CD4-positive, alpha-beta memory T cell (primary cell): ENCODE measurements around the gene SS18L1. TPM values are rescaled to one million over a fixed set of nuclear protein-coding genes. Genes with fewer than 3 reads are reported as not detected.

Source experiments
- CTCF ChIA-PET: fragments of 350-600 bp; sonication (Branson Sonifier 250); formaldehyde crosslinking; loops from one replicate; lab custom pipeline; 2021; ENCODE audit warnings: inconsistent platforms; ENCODE audit not compliant: partially characterized antibody; lab: Charles Lee
- POLR2A ChIA-PET: fragments of 350-600 bp; sonication (Branson Sonifier 250); formaldehyde crosslinking; loops from one replicate; lab custom pipeline; 2021; ENCODE audit not compliant: partially characterized antibody; lab: Charles Lee
- DNase-seq, 5 donors: peaks; one replicate each; pipeline versions ENCODE4 v3.0.0 to v3.0.0-alpha.2; 2020 to 2022; ENCODE audit warnings: mixed read lengths in 1 of 5
- H3K27ac ChIP-seq: one replicate; pipeline ENCODE4 v1.7.0; 2013; ENCODE audit warnings: low read depth, low read length
- H3K27me3 ChIP-seq: 2 replicates; pipeline ENCODE4 v1.7.0; 2013; ENCODE audit warnings: mild to moderate bottlenecking, low read length, moderate library complexity; ENCODE audit not compliant: insufficient read depth
- H3K36me3 ChIP-seq: 2 replicates; pipeline ENCODE4 v1.7.0; 2013; ENCODE audit warnings: mild to moderate bottlenecking, low read length, moderate library complexity; ENCODE audit not compliant: insufficient read depth
- H3K4me1 ChIP-seq: 2 replicates; pipeline ENCODE4 v1.7.0; 2013; ENCODE audit warnings: mild to moderate bottlenecking, low read length, moderate library complexity; ENCODE audit not compliant: insufficient read depth
- H3K4me3 ChIP-seq, 2 donors: one replicate each; pipeline ENCODE4 v1.7.0; 2013; ENCODE audit warnings: low read length in 2 of 2, mild to moderate bottlenecking in 1 of 2
- H3K9me3 ChIP-seq, 2 donors: one replicate each; pipeline ENCODE4 v1.7.0; 2013; ENCODE audit warnings: low read length in 2 of 2, control low read depth in 1 of 2; ENCODE audit not compliant: control insufficient read depth in 1 of 2
- H3K27ac Mint-ChIP-seq, 7 donors: one replicate each; pipeline ENCODE4 v1.8.0; 2020 to 2021; ENCODE audit warnings: mixed read lengths in 7 of 7, mild to moderate bottlenecking in 6 of 7, inconsistent platforms in 3 of 7, moderate library complexity in 3 of 7
- H3K27me3 Mint-ChIP-seq, 2 donors: one replicate each; pipeline ENCODE4 v1.8.0; 2020 to 2021; ENCODE audit warnings: mixed read lengths in 2 of 2
- H3K36me3 Mint-ChIP-seq, 2 donors: one replicate each; pipeline ENCODE4 v1.8.0; 2020 to 2021; ENCODE audit warnings: mixed read lengths in 2 of 2, inconsistent platforms in 1 of 2, mild to moderate bottlenecking in 1 of 2
- H3K4me1 Mint-ChIP-seq, 4 donors: one replicate each; pipeline ENCODE4 v1.8.0; 2020 to 2021; ENCODE audit warnings: mixed read lengths in 4 of 4, mild to moderate bottlenecking in 1 of 4
- H3K4me3 Mint-ChIP-seq, 8 donors: one replicate each; pipeline ENCODE4 v1.8.0; 2020 to 2021; ENCODE audit warnings: mixed read lengths in 8 of 8, mild to moderate bottlenecking in 7 of 8, moderate library complexity in 6 of 8, inconsistent platforms in 3 of 8
- H3K9me3 Mint-ChIP-seq, 8 donors: one replicate each; pipeline ENCODE4 v1.8.0; 2020 to 2021; ENCODE audit warnings: mixed read lengths in 8 of 8, mild to moderate bottlenecking in 5 of 8, inconsistent platforms in 3 of 8, moderate library complexity in 1 of 8
- intact Hi-C: fragments of 100-400 bp; cut with micrococcal nuclease; formaldehyde crosslinking; loops from one replicate; pipeline ENCODE4 v1.15.1; 2023
- polyA plus RNA-seq, 2 donors: library from polyadenylated mRNA; unstranded; fragments of 300-500 nt; fragmentation: Illumina TruSeq; gene quantifications; one replicate each; pipeline ENCODE4 v1.2.3, GENCODE V29; 2021
- total RNA-seq, 2 experiments: library from RNA; stranded (reverse); gene quantifications; one replicate each; pipeline ENCODE4 v1.2.3, GENCODE V29; 2021

The SS18L1 gene
- total and polyA plus RNA-seq, 4 experiments from 2014 or later: 0.71 to 24.8 (median 12.0) TPM

DNA sequence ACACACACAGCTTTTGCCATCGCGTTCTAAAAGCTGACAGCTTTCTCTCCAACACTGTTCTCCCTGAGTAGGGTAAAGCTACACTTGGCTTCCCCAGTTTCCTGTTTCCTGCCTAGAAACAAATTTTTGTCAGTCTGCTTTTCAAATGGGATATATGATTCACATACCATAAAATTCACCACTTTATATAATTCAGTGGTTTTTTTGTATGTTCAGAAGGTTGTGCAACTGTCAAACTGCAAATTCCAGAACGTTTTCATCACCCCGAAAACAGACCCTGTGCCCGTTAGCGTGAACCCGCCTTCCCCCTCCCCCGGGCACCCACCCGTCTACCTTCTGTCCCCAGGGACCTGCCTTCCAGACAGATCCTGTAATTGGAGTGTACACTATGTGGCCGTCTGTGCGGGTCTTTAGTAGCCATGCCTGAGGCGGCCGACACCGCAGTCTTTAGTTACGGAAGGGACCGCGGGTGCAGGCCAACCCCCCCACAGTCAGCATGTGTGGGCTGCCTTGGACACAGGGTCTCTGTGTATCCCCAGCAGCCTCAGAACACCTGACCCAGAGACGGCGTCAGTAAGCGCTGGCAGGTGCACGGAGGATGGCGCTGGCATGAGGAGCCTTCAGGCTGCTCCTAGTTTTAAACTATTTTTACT lies 59.9 kb downstream of the SS18L1 start:
- DNase-seq: no peak
- POLR2A ChIA-PET: no interaction called here
- H3K4me1 Mint-ChIP-seq: peaks cover 0 to 1% (median 0%) of the 10 kb centered on the region in 4 donors
- no peaks in the 10 kb centered on the region for H3K9me3 Mint-ChIP-seq
- H3K36me3 ChIP-seq: peaks cover 25% of the 10 kb centered on the region
- H3K36me3 Mint-ChIP-seq: peaks cover 30 to 40% of the 10 kb centered on the region in 2 donors
- no peaks in the 10 kb centered on the region for H3K27me3 ChIP-seq
- no peak overlapping the region for H3K4me3 Mint-ChIP-seq
- H3K27ac Mint-ChIP-seq: no peak overlapping the region
- no peak overlapping the region for H3K27ac ChIP-seq
- no peaks in the 10 kb centered on the region for H3K9me3 ChIP-seq
- no peaks in the 10 kb centered on the region for H3K4me1 ChIP-seq
- no peaks in the 10 kb centered on the region for H3K27me3 Mint-ChIP-seq
- no peak overlapping the region for H3K4me3 ChIP-seq
- CTCF ChIA-PET: no interaction called here
- intact Hi-C loops: no loop called here

DNA sequence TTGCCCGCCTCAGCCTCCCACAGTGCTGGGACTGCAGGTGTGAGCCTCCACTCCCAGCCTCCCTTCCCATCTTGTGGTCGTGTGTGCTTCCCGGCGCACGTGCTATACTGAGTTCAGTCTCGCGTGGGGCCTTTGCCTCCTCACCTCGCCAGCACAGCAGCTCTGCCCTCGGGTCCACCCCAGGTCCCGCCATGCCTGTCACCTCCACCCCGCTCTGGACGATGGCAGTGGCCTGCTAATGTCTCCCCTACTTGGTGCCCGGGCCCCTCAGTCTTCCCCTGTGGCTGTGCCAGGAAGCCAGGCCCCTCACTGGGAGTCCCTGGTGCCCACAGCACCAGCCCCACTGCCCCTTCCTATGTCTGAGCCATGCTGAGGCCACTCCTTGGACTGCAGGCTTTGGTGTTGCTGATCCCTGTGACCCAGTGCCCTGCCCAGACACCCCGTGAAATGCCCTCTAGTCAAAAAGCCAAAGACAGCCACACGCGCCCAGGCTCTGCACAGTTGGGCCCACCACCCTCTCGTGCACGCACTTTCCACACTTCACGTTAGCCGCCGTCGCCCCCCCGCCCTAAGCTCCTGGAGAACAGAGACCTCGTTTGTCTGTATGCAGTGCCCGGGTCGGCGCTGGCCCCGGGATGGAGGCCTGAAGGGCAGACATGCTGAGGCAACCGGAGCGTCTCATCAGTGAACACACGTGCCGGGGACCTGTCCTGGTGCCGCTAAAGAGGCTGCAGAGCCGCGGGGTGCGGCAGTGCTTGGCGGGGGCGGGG lies 62.2 kb downstream of the SS18L1 start:
- Histone ChIP-seq H3K27me3 (no peaks in the 10 kb centered on the region), H3K4me3 (no peak overlapping the region), H3K9me3 (no peaks in the 10 kb centered on the region), H3K4me1 (no peaks in the 10 kb centered on the region), H3K27ac (no peak overlapping the region), H3K36me3 (peaks cover 8% of the 10 kb centered on the region)
- Mint-ChIP-seq H3K4me3 (no peak overlapping the region), H3K27me3 (no peaks in the 10 kb centered on the region), H3K9me3 (no peaks in the 10 kb centered on the region), H3K4me1 (peaks cover 0 to 1% (median 0%) of the 10 kb centered on the region in 4 donors), H3K36me3 (peaks cover 17 to 21% of the 10 kb centered on the region in 2 donors), H3K27ac (no peak overlapping the region)
- intact Hi-C loops: no loop called here
- ChIA-PET CTCF (no interaction called here), POLR2A (no interaction called here)
- no peak for DNase-seq

DNA sequence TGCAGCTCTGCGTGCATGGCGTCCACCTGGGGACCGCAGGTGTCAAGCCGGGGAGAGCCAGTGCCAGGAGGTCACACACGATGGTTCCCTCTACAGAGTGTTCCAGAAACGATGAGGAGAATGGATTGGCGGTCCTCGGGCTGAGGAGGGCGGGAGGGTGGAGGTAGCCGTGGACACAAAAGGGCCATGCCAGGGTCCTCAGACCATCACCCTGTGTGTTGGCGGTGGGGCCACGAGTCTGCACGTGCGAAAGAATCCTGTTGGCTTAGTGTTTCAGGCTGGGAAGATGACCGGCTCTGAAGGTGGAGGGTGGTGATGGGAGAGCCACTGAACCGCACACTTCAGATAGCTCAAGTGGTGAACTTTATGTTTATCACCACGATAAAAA lies 62.8 kb downstream of the SS18L1 start:
- intact Hi-C loops: no loop called here
- H3K36me3 ChIP-seq: peaks cover 3% of the 10 kb centered on the region
- H3K4me1 Mint-ChIP-seq: peaks cover 0 to 1% (median 0%) of the 10 kb centered on the region in 4 donors
- no peak overlapping the region for H3K27ac Mint-ChIP-seq
- peaks cover 14 to 17% of the 10 kb centered on the region in 2 donors for H3K36me3 Mint-ChIP-seq
- POLR2A ChIA-PET: no interaction called here
- no peak for DNase-seq
- no peaks in the 10 kb centered on the region for H3K9me3 ChIP-seq
- no peak overlapping the region for H3K27ac ChIP-seq
- H3K9me3 Mint-ChIP-seq: no peaks in the 10 kb centered on the region
- H3K4me1 ChIP-seq: no peaks in the 10 kb centered on the region
- no peaks in the 10 kb centered on the region for H3K27me3 ChIP-seq
- H3K4me3 Mint-ChIP-seq: no peak overlapping the region
- H3K4me3 ChIP-seq: no peak overlapping the region
- H3K27me3 Mint-ChIP-seq: no peaks in the 10 kb centered on the region
- CTCF ChIA-PET: no interaction called here

DNA sequence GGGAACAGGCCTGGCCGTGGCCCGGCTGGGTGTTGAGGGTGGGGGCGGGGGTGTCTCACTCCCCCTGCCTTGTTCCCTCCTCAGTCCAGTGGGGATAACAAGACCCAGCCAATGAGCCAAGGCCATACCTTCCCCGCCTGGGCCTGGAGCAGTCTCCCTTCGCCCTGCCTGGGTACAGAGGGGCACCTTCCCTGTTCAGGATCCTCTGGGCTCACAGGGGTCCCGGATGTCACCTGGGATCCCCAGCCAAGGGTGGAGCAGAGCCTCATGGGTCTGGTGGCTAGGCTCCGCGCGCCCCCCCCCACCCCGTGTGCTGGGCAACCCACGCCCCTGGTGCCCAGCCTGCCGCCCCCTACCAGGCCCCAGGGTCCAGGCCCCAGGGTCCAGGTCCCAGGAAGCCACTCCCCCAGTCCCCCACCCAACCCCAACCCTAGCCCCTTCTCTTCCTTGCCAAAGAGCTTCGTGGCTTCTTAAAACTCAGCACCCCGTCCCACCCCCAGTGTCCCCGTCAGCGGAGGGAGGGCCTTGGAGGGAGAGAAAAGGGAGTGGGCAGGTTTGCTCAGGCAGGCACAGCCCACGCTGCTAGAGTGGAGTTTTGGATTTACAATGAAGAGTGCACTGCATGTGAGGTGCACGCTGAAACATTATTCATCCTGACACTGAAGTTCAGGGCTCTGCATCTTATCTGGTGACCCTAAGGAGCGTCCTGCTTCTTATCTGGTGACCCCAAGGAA lies 64.7 kb downstream of the SS18L1 start:
- no peaks in the 10 kb centered on the region for H3K36me3 ChIP-seq
- no peak overlapping the region for H3K27ac ChIP-seq
- Mint-ChIP-seq H3K27ac (no peak overlapping the region), H3K27me3 (peaks cover 0 to 2% of the 10 kb centered on the region in 2 donors), H3K4me1 (peaks cover 0 to 1% (median 0%) of the 10 kb centered on the region in 4 donors), H3K4me3 (no peak overlapping the region), H3K36me3 (peaks cover 3 to 5% of the 10 kb centered on the region in 2 donors), H3K9me3 (no peaks in the 10 kb centered on the region)
- intact Hi-C loops: no loop called here
- ChIA-PET CTCF (no interaction called here), POLR2A (no interaction called here)
- H3K9me3 ChIP-seq: no peaks in the 10 kb centered on the region
- no peak for DNase-seq
- no peaks in the 10 kb centered on the region for H3K27me3 ChIP-seq
- H3K4me1 ChIP-seq: no peaks in the 10 kb centered on the region
- no peak overlapping the region for H3K4me3 ChIP-seq

DNA sequence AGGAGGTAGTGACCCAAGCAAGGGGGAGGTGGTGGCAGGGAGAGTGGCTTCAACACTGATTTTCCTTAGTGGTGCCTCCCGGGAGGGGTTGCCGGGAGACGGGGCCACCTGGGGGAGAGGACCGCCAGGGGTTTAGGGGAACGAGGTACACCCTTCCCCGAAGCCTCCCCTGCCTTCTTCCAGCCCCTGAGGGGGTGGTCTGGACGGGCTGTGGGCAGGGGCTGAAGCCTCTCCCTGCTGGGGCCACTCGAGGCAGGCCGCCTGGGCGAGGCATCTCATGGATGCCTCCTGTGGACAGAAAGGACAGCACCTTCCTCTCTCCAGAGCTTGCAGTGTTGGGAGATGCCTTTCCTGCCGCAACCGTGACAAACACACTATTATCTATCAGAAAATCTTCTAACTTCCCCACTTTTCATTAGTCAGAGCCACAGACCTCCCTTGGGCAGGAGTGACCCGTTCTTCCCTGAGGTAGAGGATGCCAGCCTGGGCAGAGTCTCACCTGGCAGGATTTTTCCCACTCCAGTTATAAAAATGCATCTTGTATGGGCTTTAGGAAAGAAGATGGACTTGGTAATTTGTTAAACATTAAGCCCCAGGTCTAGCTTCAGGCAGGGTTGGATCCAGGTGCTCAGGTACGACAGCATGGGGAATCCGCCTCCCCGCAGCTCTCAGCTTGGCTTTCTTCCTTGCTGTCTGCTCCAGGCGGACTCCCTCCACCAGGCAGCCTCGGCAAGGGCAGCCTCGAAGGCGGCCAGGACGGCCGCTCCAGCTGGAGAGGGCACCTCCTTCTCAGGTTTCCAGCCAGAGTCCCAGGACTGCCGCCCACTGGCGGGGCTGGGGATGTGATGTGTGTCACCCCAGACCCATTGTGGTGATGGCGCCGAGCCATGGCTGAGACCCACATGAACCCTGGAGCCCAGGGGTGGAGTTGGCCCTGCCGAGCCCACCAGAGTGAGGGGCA lies 65.5 kb downstream of the SS18L1 start:
- H3K4me1 ChIP-seq: no peaks in the 10 kb centered on the region
- H3K36me3 Mint-ChIP-seq: no peaks in the 10 kb centered on the region
- no peaks in the 10 kb centered on the region for H3K9me3 ChIP-seq
- H3K4me1 Mint-ChIP-seq: no peaks in the 10 kb centered on the region
- H3K27me3 ChIP-seq: no peaks in the 10 kb centered on the region
- no peaks in the 10 kb centered on the region for H3K9me3 Mint-ChIP-seq
- POLR2A ChIA-PET: no interaction called here
- intact Hi-C loops: no loop called here
- CTCF ChIA-PET: no interaction called here
- H3K27me3 Mint-ChIP-seq: peaks cover 0 to 2% of the 10 kb centered on the region in 2 donors
- no peak for DNase-seq
- no peak overlapping the region for H3K27ac ChIP-seq
- H3K36me3 ChIP-seq: no peaks in the 10 kb centered on the region
- no peak overlapping the region for H3K27ac Mint-ChIP-seq
- H3K4me3 Mint-ChIP-seq: no peak overlapping the region
- H3K4me3 ChIP-seq: no peak overlapping the region

DNA sequence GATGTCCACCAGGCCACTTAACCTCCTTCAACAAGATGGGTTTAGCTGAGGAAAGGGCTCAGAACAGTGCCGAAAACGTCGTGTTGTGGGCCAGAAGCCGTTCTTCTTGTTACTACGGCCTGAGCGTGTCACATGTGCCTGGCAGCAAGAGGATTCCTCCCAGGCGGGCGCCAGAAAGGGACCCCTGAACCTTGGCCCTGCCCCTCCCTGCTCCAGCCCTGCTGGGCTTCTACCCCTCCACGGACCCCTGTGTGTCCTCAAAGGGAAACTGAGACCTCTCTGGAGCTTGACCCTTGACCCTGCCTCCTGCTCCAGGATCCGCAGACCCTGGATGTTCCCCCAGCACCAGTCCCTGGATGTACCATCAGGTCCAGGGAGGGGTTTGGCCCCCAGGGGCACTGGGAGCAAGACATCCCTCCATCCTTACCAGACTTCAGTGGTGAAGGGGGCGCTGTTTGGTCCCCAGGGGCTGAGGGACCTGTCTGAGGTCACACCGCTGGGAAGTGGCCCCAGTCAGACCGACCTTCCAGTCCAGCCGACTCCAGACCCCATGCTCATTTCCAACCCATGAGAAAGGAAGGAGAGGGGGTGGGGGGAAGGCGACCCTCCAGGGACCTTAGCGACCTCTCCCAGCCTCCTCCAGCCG lies 66.4 kb downstream of the SS18L1 start:
- no peak overlapping the region for H3K27ac Mint-ChIP-seq
- H3K27me3 Mint-ChIP-seq: peaks cover 1 to 7% of the 10 kb centered on the region in 2 donors
- H3K4me3 Mint-ChIP-seq: no peak overlapping the region
- POLR2A ChIA-PET: no interaction called here
- no peak for DNase-seq
- Histone ChIP-seq H3K27ac (no peak overlapping the region), H3K9me3 (no peaks in the 10 kb centered on the region), H3K27me3 (no peaks in the 10 kb centered on the region), H3K36me3 (no peaks in the 10 kb centered on the region), H3K4me3 (no peak overlapping the region), H3K4me1 (no peaks in the 10 kb centered on the region)
- H3K9me3 Mint-ChIP-seq: no peaks in the 10 kb centered on the region
- CTCF ChIA-PET: no interaction called here
- H3K36me3 Mint-ChIP-seq: no peaks in the 10 kb centered on the region
- no peaks in the 10 kb centered on the region for H3K4me1 Mint-ChIP-seq
- intact Hi-C loops: no loop called here
